HG02884 (cell line): ENCODE data around the gene CMSS1.
"Not testable (repeated sequence)": the region's sequence is repeated elsewhere in the genome, so short reads cannot be mapped to it uniquely, and the experiment has no call there.

Experiments
- ATAC-seq: cut with Tn5 transposase; IDR thresholded peaks from one replicate; pipeline ENCODE4 v1.9.1; 2021; ENCODE audit warnings: mild to moderate bottlenecking, moderate library complexity; ENCODE audit not compliant: unreplicated experiment

CMSS1 gene

DNA sequence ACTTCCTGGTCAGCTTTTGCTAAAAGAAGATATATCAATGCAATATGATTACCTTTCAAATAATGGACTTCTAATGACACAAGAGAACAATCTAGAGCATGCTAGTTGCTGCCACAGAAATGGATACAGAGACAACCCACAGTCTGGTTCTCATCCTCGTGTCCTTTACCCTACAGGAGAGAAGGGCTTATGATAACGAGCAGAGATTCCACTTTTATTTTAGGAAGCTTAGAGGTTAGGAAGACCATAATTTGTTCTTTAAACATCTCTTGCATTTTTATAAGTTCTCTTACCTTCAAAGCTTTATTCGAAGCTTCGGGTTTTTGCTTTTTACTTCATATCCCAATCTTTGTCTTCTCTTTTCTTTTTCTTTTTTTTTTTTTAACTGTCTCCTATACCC, 257.5 kb downstream of the CMSS1 start:
- no peak for ATAC-seq

DNA sequence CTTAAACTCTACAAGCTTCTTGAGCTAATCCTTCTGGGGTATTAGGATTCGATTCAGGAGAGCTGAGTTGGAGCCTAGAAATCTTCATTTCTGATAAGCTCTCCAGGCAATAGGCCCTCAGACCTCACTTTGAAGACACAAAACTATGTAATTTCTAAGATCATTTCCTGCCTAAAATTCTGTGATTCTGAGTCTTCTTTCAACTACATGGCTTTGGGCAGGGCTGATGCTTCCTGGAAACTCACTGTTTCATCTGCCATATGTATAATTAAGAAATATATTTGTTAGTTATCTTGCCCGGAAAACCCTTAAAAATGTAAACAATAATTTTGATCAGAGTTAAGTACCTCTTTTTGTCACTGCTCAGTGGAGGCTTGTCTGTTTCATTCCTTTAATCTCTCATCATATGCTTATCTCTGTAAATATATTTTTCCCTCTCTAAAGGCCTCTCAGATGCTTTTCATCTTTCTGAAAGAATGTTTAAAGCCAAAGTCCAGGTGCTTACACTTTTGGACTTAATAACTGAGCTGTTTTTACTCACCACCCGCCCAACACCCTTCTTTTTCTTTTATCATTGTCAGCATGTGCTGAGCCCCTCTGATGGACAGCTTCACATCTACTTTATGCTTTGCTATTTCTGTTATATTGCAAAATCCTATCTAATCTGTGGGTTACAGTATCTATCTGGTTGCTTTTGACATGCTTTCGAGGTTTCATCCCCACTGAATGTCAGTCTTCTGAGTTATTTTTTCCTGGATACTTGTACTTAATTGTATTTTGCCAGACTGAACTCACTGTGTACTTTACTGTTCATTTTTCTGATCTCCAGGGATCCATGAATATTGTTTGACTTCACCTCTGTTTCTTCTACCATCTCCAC, 258.4 kb downstream of the CMSS1 start:
- no peak for ATAC-seq

DNA sequence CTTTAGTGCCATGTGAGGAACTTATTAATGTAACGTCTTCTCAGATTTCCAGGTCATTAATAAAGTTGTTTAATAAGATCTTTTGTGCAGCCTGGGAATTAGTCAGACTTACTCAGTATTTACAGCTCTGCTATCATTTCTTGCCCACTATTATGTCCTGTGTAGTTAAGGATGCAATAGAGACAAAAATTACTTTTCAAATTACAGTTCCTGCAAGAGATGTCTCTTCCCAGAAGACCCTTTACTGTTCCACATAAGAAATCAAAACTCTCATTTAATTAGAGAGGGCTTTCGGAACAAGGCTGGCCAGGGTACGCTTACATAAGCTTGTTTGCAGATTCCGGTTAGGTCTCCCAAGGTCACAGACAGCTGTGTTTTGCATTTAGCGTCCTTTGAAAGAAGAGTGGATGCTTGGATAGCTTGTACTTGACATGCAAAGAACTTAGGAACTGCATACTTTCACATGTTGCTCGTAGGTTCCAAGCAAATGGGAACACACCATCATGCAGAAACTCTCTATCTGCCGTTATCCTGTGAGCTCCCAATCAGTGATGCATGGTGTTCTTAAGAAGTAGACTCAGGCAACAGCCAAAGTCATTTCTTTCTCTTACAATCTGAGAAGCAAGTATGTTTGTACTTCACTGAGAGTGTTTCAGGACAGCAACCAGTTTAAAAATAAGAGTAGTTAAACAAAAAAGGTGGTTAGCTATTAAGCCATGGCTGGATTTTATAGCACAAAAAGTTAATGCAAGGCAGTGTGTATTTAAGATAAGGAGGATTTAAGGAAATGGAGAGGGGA, 259.3 kb downstream of the CMSS1 start:
- ATAC-seq: no peak

DNA sequence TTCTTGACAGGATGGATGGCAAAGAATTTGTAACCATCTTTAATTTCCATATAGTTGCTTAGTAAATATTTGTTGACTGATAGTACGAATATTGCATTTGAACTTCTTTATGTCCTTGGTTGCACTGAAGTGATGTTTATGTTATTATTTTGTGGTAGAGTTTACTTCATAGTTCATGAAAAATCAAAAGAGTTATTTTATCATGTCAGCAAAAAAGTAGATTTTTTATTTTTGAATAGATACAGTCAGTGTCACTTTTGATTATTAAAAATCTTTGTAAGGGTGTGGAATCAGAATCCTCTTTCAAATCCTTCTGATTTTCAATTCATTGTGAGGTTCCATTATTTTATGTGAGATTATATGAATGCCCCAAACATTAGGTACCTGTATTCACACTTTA, 261.7 kb downstream of the CMSS1 start:
- no peak for ATAC-seq

DNA sequence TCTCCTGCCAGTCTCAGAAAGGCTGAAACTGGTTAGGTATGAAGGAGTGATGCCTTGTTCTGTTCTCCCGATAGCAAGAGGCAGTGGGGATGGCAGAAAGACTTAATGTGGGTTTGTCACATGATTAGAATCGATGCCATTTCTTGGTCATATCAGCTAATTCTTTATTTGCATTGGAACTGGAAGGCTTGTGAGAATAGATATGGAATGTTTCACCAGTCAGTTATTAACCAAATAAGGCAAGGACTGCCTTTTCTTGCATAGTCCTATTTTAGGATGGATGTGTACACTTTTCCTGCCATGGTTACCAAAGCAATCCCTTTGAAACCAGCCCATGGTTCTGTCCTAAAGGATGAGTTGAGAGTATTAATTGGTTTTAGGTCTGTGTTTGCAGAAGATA, 262.9 kb downstream of the CMSS1 start:
- no peak for ATAC-seq

DNA sequence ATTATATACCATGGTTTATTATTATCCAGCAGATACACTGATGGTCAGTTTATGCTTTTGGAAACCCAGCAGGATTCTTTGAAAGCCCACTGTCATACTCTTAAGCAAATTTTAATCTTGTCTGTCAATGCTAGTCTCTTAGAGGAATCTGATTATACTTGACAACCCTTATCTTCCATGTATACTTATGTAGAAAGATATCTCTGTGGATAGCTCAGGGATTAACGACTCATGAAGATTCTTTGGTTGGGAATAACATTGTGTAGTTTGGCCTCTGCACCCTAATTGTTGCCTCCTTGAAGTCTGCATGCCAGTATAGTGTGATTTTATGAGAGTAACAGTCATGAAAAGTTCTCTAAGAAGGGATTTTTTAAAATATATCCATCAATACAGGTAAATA, 263.6 kb downstream of the CMSS1 start:
- ATAC-seq: no peak

DNA sequence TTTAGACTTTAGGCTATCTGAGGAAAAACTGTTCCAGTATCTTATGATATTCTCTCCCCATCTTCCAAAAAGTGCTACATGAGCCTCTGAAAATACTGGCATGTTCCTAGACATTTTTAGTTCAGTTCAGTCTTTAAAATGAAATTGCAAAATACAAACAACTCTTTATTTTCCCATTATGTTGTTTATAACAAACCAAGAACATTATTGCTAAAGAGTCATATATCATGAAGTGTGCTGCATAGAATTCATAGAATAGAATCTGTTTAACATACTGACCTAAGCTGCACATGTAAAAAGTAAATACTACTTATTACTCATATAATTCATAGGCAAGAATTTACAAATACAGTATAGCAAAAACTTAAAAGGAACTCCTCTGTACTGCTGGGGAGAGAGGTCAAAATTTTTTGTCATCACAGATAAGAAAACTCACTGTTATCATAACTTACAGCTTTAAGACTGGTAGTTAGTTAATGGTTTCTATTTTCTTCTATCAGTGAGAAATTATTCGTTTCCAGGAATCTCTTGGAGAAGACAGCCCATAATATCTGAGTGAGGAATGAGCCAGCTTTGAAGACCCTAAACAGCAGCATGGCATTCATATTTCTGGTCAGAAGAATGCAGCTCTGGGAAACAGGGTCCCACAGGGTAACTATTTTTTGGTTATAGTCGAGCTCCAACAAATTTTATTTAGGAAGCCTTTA, 264.5 kb downstream of the CMSS1 start:
- no peak for ATAC-seq

DNA sequence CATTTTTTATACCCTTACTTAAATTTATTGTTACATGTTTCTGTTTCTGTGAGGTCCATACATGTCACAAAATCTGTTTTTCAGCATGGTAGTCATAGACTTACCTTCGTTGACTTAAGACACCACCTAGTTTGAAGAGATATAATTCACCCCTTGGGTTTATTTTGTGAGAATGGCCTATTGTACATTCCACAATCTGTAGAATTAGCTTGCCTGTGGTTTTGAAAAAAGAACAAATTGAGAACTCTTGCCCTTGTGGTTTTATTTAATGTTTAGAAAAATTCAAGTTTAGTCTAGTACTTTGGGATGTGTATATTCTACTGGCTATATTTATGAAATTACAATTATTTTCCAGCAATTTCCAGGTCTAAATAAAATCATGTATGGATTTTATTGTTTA, 265.1 kb downstream of the CMSS1 start:
- no peak for ATAC-seq

DNA sequence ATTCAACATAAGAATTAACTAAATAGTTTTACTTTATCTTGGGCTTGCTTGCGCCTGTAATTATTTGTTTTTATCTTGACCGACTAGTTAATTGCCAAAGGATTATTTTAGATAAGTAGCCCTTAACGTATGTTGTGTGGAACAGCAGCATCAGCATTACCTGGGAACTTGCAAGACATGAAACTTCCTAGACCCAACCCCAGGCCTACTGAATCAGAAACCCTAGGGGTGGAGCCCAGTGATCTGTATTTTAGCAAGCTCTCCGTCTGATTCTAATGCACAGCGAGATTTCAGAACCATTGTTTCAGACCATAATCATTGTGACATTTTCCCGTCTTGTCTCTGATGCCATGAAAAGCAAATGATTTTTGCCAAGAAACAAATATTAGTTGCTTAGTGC, 265.5 kb downstream of the CMSS1 start:
- no peak for ATAC-seq

DNA sequence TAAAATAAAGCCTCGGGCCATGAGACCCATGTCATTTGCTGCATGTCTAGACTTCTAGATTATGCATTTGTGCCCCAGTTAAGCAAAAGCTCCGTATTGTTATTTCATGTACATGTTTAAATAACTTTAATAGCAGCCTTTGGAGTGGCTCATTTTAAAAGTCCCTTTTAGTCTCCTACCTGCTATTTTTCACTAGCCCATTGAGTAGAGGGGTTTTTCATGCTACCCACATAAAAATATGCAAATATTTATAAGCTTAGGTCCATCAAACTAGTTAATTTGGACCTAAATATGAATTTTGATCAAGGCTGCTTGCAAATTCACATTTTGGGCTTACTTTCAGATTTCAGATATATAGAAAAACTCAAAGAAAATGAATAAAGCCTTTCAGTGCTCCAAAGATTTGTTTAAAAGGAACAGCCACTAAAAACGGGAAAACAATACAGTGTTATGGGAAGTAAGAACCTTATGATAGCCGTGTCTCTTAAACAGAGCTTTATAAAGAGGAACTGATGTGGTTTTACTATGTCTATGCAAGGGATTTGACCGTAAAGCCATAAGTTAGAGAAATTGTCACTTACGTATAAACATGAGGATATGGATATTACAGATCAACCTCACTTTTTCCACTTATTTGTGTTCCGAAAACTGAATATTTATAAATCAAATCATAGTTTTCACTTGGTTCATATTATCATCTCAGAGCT, 266.6 kb downstream of the CMSS1 start:
- no peak for ATAC-seq

DNA sequence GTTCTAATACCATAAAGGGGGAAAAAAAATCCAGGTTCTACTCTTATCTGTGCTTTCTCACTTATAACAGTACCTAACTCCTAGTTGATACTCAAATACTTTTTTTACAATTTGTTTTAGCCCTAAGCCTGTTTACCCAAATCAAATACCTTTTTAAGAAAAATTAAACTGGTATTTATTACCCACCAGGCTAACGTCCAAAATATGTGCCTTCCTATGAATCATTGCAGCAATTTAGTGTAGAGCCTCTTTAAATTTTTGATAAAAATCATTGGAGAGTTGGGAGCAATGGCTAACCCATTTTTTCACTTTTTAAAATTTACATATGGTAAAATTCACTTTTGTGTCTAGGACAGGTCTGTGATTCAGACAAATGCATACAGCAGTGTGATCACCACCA, 268.7 kb downstream of the CMSS1 start:
- no peak for ATAC-seq

DNA sequence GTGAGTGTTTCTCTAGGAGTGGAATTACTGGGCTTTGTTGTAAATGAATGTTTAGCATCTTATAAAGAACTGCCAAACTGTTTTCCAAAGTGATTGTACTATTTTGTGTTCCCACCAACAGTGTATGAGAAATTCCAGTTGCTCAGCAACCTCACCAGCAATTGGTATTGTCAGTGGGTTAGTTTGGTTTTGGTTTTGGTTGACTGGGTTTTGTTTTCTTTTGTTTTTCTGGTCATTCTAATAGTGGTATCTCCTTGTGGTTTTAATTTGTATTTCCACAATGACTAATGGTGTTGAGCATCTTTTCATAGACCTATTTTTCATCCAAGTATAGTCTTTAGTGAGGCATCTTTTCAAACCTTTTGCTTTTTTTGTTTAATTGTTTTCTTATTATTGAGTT, 269.5 kb downstream of the CMSS1 start:
- peak; percentile 89 for ATAC-seq

DNA sequence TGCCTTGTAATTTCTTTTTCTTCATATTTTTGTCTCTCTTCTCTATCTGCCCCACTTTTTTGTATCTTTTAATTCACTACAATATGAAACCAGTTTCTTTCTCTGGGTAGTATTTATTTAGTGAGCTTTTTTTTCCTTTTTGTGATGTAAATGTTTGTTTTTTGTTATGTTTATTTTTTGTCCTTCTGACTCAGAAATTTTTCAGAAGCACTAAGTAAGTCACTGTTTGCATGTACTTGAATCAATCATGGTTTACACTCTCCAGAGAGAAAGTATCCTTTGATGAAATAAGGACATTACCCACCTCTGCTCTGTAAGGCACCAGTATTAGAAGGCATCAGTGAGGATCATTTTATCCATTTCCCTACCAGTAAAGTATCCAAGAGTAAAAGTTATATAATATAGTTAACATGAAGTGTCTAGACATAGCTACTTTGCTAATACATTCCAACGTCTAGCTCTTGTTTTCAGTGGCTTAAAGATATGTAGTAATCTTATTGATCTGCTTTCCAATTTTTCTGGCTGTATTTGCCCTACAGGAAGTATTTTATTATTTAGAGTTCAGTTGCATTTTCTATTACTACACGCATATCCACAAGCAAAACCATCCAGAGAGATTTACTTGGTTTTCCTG, 271.2 kb downstream of the CMSS1 start:
- ATAC-seq: no peak

DNA sequence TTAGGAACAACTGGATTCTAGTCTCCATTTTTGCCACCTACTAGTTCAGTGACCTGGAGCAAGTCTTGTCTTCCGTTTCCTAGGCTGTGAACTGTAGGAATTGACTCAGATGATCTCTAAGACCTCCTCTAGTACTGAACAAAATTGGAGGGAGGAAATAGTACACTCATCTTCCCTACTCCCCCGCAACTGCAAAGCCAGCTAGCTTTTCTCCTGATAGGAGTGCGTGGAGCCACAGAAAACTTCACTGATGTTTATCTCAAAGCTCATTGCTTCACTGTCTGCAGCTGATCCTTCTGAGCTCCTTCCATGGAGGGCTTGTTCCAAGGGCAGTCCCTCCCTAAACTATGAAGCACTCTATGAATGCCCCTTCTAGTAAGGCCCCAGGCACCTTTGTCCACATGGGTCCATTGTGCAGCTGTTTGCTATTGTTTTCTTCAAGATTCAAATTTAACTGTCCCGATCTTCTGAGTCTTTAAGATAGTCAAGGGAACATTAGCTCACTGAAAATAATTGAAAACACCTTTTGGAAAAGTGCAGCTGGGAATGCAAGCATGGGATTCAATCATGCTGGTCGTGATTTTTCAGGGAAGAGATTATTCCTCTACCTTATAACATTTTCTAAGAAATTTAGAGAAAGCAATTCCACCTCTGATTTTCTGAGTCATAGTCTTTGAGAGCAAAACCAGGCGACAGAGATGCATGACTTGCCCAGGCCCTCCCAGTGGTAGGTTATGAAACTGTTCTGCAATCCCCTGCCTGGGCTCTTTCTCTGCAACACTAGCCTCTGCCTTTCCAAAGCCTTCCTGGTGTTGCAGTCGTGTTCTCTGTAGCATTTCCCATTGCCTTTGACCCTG, 272.4 kb downstream of the CMSS1 start:
- ATAC-seq: peak; percentile 55

DNA sequence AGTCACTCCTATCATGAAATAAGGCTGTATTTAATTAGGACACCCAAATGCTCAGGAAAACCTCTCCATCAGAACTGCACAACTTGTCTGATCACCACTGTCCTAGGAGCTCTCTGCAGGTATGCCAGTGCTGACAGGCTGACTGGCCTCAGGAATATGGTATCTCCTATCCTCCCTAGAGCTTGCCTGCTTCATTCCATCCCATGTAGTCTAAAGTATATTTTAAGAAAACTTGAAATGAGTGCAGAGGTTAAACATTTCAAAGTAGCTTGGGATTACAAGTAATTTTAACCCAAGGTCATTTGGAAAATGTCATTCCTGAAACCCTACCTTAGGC, 273.0 kb downstream of the CMSS1 start:
- no peak for ATAC-seq

DNA sequence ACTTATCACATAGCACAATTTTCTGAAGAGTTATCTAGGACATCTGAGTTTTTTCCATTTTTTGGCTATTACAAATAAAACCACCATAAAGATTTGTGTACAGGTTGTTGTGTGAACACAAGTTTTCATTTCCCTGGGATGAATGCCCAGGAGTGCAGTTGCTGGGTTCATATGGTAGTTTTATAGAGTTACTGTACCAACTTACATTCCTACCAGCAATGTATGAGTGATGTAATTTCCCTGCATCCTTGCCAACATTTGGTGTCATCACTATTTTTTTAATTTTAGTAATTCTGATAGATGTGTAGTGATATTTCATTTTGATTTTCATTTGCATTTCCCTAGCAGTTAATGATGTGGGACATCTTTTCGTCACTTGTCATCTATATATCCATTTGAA, 276.2 kb downstream of the CMSS1 start:
- no peak for ATAC-seq

DNA sequence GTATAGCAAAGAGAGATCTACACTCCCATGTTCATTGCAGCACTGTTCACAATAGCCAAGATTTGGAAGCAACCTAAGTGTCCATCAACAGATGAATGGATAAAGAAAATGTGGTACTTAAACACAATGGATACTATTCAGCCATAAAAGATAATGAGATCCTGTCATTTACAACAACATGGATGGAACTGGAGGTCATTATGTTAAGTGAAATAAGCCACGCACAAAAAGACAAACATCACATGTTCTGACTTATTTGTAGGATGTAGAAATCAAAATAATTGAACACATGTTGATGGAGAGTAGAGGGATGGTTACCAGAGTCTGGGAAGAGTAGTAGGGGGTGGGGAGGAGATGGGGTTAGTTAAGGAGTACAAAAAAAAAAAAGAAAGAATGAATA, 278.6 kb downstream of the CMSS1 start:
- not testable (repeated sequence) for ATAC-seq

DNA sequence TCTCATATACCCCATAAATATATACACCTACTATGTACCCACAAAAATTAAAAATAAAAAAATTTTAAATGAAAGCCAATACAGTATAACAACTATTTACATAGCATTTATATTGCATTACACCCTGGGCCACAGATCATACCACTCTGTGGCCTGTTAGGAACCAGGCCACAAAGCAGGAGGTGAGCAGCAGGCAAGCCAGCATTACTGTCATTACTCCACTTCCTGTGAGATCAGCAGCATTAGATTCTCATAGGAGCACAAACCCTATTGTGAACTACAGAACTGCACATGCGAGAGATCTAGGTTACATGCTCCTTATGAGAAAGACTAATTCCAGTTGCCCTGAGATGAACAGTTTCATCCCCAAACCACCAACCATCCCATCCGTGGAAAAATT, 279.2 kb downstream of the CMSS1 start:
- no peak for ATAC-seq

DNA sequence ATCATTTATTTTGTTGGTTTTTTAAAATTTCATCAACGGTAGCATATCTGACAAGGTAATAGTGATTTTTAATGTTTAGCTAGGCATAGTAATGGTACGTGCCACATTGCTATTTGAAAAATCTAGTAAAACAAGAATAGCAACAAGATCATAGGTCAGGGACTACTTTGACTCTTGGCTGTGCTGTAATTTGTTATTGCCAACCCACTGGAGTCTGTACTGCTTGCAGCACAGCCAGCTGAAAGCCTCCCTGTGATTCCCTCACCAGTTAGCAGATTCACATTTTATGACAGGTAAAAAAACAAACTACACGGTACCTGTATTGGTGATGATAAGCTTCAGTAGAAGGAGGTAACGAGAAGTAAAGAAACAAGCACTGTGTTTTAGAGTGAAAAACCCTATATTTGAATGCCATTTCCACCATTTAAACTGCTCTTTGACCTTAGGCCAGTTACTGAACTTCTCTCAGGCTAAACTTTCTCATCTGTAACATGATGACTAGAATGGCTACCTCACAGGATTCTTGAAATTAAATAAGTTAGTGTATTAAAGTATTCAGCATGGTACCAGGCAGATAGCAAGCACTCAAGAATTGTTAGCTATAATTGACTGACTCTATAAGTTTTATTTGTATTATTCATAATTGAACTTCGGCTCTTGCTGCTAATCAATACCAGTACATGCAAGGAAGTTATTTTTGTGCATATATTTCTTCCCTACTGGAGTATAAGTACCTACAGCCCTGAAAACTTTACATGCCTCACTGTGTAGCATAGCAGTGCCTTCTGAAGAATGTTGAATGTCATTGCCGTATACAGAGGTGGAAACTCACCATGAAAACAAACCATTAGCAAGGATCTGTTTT, 280.5 kb downstream of the CMSS1 start:
- ATAC-seq: no peak
